RWPE1 (cell line): ENCODE data around the gene PDE4D.

Source experiments
- CTCF ChIA-PET: fragments of 350-600 bp; sonication (Branson Sonifier 250); formaldehyde crosslinking; extraction: SDS; loops from one replicate; lab custom pipeline; 2021; lab: Yijun Ruan, JAX
- POLR2A ChIA-PET: fragments of 400-600 bp; formaldehyde crosslinking; extraction: SDS; loops from one replicate; lab custom pipeline; 2020; ENCODE audit warnings: antibody characterized with exemption; ENCODE audit not compliant: low non-redundant PET; lab: Yijun Ruan, JAX
- DNase-seq: peaks from one replicate; pipeline ENCODE4 v3.0.0; 2012; ENCODE audit warnings: low spot score
- H3K27ac ChIP-seq: fragments of 450-650 bp; 2 replicates; pipeline ENCODE4 v1.5.1; 2017
- CTCF ChIP-seq: fragments of 450-650 bp; conservative IDR thresholded peaks from 2 replicates; pipeline ENCODE4 v1.5.1; 2017; ENCODE audit warnings: low read depth, mild to moderate bottlenecking

The PDE4D gene

GRCh38 chr5:59091965-59092364 is 801.6 kb downstream of the PDE4D start:
- no peak overlapping the region for H3K27ac ChIP-seq
- no peak for TF ChIP-seq CTCF
- ChIA-PET CTCF (no interaction called here), POLR2A (no interaction called here)
- no peak for DNase-seq

GRCh38 chr5:59090323-59090722 is 803.2 kb downstream of the PDE4D start:
- no peak for TF ChIP-seq CTCF
- DNase-seq: no peak
- H3K27ac ChIP-seq: no peak overlapping the region
- ChIA-PET CTCF (no interaction called here), POLR2A (no interaction called here)

- DNase-seq: no peak
- H3K27ac ChIP-seq: no peak overlapping the region
- ChIA-PET POLR2A (no interaction called here), CTCF (no interaction called here)
- no peak for TF ChIP-seq CTCF
Measured at GRCh38 chr5:59089767-59090166, 803.8 kb downstream of the PDE4D start.

- CTCF ChIA-PET: interaction anchor here (0.6 kb wide), 1 partner anchor 30 kb away, joined by 4 read pairs; no protein-coding TSS in a partner anchor
Measured at GRCh38 chr5:59088546-59088945, 805.0 kb downstream of the PDE4D start.

GRCh38 chr5:59086024-59086423 is 807.5 kb downstream of the PDE4D start:
- ChIA-PET POLR2A (no interaction called here), CTCF (interaction anchor here (0.5 to 0.8 kb wide), 2 partner anchors 42 to 230 kb away, joined by 3 to 5 read pairs; no protein-coding TSS in a partner anchor)
- H3K27ac ChIP-seq: no peak overlapping the region
- no peak for TF ChIP-seq CTCF
- DNase-seq: no peak

More at GRCh38 chr5:59088546-59088945, 805.0 kb downstream of the PDE4D start:
- no peak overlapping the region for H3K27ac ChIP-seq
- TF ChIP-seq CTCF: no peak
- POLR2A ChIA-PET: no interaction called here
- DNase-seq: no peak

- ChIA-PET POLR2A (no interaction called here), CTCF (interaction anchor here (0.5 to 0.8 kb wide), 4 partner anchors 11 to 329 kb away, joined by 3 to 4 read pairs (median 3); no protein-coding TSS in a partner anchor)
- no peak for DNase-seq
- no peak overlapping the region for H3K27ac ChIP-seq
- no peak for TF ChIP-seq CTCF
Measured at GRCh38 chr5:59081693-59082092, 811.8 kb downstream of the PDE4D start.
